ENCODE data around the gene TYMP.
A peak's percentile ranks its signal among the peaks of the same experiment; 100 is the strongest.
"Not testable (repeated sequence)": the region's sequence is repeated elsewhere in the genome, so short reads cannot be mapped to it uniquely, and the experiment has no call there.

The TYMP gene

GRCh38 chr22:50537765-50538164 is 8.0 kb upstream of the TYMP start:
- no peak for DNase-seq

GRCh38 chr22:50536226-50536625 is 6.4 kb upstream of the TYMP start:
- no peak for DNase-seq

GRCh38 chr22:50535113-50535512 is 5.3 kb upstream of the TYMP start:
- DNase-seq = no peak

GRCh38 chr22:50533856-50534711 is 4.3 kb upstream of the TYMP start:
- not testable (repeated sequence) for DNase-seq

GRCh38 chr22:50532824-50533796 is 3.3 kb upstream of the TYMP start:
- no peak for DNase-seq

- peak; percentile 48 for DNase-seq
Measured at GRCh38 chr22:50531962-50532674, 2.3 kb upstream of the TYMP start.

GRCh38 chr22:50531546-50531961 is 1.7 kb upstream of the TYMP start:
- DNase-seq = no peak

GRCh38 chr22:50530877-50531545 is 1.2 kb upstream of the TYMP start:
- peak; percentile 68 for DNase-seq

GRCh38 chr22:50530580-50530876 is 716 bp upstream of the TYMP start:
- DNase-seq = no peak

- DNase-seq = no peak
Measured at GRCh38 chr22:50529416-50529896, 356 bp downstream of the TYMP start.

- DNase-seq = no peak
Measured at GRCh38 chr22:50528682-50529415, 963 bp downstream of the TYMP start.

GRCh38 chr22:50527921-50528681 is 1.7 kb downstream of the TYMP start:
- no peak for DNase-seq

GRCh38 chr22:50526834-50527801 is 2.7 kb downstream of the TYMP start:
- DNase-seq = no peak

GRCh38 chr22:50526108-50526833 is 3.5 kb downstream of the TYMP start:
- DNase-seq = peak; percentile 58

- no peak for DNase-seq
Measured at GRCh38 chr22:50525858-50526107, 4.0 kb downstream of the TYMP start.

- DNase-seq = peak; percentile 95
Measured at GRCh38 chr22:50525104-50525857, 4.5 kb downstream of the TYMP start, which contains the start of gene SCO2. TSS of gene SCO2 (minus strand) at chr22:50525598. CDS start at chr22:50524411, 1,187 bp downstream.

GRCh38 chr22:50524676-50525103 is 5.1 kb downstream of the TYMP start:
- no peak for DNase-seq
